Right lobe of liver (tissue), 6 donors: Measurements from ENCODE around the gene LUC7L2. TPM values are rescaled to one million over a fixed set of nuclear protein-coding genes. Genes with fewer than 3 reads are reported as not detected.
A peak's percentile ranks its signal among the peaks of the same experiment; 100 is the strongest.

Source experiments
- ATAC-seq, 4 donors: fragments of 200-7000 bp; cut with Tn5 transposase; one replicate each; pipeline ENCODE4 v1.9.1; 2020; ENCODE audit warnings: mild to moderate bottlenecking in 4 of 4, moderate library complexity in 4 of 4
- DNase-seq, 3 donors: peaks; one replicate each; pipeline ENCODE4 v3.0.0-alpha.2; 2020
- H3K27ac ChIP-seq, 3 donors: fragments of 200-600 bp; one replicate each; pipeline ENCODE4 v1.8.0; 2022
- H3K27me3 ChIP-seq, 2 donors: fragments of 200-600 bp; one replicate each; pipeline ENCODE4 v1.8.0; 2022
- H3K36me3 ChIP-seq, 4 donors: fragments of 200-600 bp; sonication (generic) in 1 of 4; one replicate each; pipeline versions ENCODE4 v1.5.1 to v1.8.0; 2017 to 2022; ENCODE audit warnings: control low read depth in 1 of 4
- H3K4me1 ChIP-seq, 4 donors: fragments of 200-600 bp; sonication (generic) in 1 of 4; one replicate each; pipeline versions ENCODE4 v1.5.1 to v1.8.0; 2017 to 2022; ENCODE audit warnings: control low read depth in 1 of 4
- H3K4me3 ChIP-seq, 3 donors: fragments of 200-600 bp; one replicate each; pipeline ENCODE4 v1.8.0; 2022
- H3K9me3 ChIP-seq, 4 donors: fragments of 200-600 bp; sonication (generic) in 1 of 4; one replicate each; pipeline versions ENCODE4 v1.5.1 to v1.8.0; 2017 to 2022; ENCODE audit warnings: control low read depth in 1 of 4
- POLR2A ChIP-seq: fragments of 450-650 bp; IDR thresholded peaks from one replicate; pipeline ENCODE4 v1.6.1; 2017; ENCODE audit warnings: antibody characterized with exemption, mild to moderate bottlenecking
- WGBS: methylation state at CpG from one replicate; pipeline ENCODE4 v1.1.6; 2018; ENCODE audit warnings: low coverage, low lambda C conversion rate; ENCODE audit not compliant: insufficient coverage; ENCODE audit errors: missing lambda C conversion rate; 5-methylcytosine and 5-hydroxymethylcytosine counted together
- intact Hi-C, 2 donors: fragments of 100-400 bp; cut with DNase I; formaldehyde crosslinking; loops; one replicate each; pipeline versions ENCODE4 v1.11.2 to v1.14.1; 2022
- total RNA-seq, 6 experiments: library from RNA; depleted of rRNA in 2 of 6; stranded (reverse); fragments of >200 nt in 2 of 6; fragmentation: NEBNext Ultra II Directional in 3 of 6; extraction: Animal tissue kit (Norgen Biotek cat#: 25700) in 3 of 6; gene quantifications; one replicate each; pipeline versions ENCODE4 v1.1.0 to v1.2.4, GENCODE V29; 2016 to 2023
- TF ChIP-seq, protein P1 (sequence below), 4 donors: fragments of 200-600 bp in 3 of 4; fragments of 450-650 bp in 1 of 4; IDR thresholded peaks; one replicate each; pipeline versions ENCODE4 v1.5.1 to v1.8.0; 2016 to 2022; ENCODE audit warnings: antibody characterized with exemption in 4 of 4, mild to moderate bottlenecking in 2 of 4
- donor health status: DM: no; HTN: yes; CAD: no.
- donor health status: DM: no; HTN: no; CAD: no.
- donor health status: DM: no; HTN: no; CAD: no.
- donor health status: DM: no; HTN: yes; CAD: no.
- donor health status: DM: no; HTN: yes; CAD: no.

The LUC7L2 gene
- total RNA-seq, 6 experiments from 2014 or later: 23.2 to 40.0 (median 36.3) TPM

DNA sequence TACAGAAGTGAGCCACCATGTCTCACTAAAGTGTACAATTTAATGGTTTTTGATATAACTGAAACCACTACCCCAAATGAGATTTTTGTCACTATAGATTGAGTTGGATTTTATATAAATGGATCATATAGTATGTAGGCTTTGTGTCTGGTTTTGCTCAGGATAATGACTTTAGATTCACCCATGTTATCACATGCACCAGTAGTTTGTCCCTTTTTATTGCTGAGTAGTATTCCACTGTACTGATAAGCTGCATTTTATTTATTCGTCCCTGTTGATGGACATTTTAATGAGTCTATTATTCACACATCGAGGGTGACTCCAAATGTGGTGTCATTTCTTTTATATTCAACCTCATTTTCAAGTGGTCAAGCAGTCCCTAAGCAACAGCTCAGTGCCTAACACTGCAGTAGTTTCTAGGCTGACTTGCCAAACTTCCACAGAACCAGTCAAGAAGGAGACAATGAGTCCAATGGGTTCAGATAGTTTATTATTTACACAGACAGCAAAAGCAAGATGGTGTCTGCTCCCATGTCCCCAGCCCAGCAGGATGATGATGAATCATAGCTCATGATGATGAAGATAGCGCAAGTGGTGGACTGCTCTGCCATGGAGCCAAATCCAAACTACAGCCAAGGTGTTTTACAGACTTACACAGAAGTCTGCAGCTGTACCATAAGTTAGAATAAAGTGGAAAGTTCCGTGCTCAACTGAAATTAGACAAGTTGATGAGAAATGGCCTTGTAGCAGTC, 25.1 kb upstream of the LUC7L2 start:
- no peak for TF ChIP-seq POLR2A
- TF ChIP-seq, protein P1, sequence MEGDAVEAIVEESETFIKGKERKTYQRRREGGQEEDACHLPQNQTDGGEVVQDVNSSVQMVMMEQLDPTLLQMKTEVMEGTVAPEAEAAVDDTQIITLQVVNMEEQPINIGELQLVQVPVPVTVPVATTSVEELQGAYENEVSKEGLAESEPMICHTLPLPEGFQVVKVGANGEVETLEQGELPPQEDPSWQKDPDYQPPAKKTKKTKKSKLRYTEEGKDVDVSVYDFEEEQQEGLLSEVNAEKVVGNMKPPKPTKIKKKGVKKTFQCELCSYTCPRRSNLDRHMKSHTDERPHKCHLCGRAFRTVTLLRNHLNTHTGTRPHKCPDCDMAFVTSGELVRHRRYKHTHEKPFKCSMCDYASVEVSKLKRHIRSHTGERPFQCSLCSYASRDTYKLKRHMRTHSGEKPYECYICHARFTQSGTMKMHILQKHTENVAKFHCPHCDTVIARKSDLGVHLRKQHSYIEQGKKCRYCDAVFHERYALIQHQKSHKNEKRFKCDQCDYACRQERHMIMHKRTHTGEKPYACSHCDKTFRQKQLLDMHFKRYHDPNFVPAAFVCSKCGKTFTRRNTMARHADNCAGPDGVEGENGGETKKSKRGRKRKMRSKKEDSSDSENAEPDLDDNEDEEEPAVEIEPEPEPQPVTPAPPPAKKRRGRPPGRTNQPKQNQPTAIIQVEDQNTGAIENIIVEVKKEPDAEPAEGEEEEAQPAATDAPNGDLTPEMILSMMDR (IDR thresholded peaks at IDR 0.05): no peak
- DNase-seq: no peak
- Histone ChIP-seq H3K4me3 (no peak overlapping the region), H3K27ac (no peak overlapping the region), H3K27me3 (no peaks in the 10 kb centered on the region), H3K4me1 (no peaks in the 10 kb centered on the region), H3K9me3 (no peaks in the 10 kb centered on the region), H3K36me3 (no peaks in the 10 kb centered on the region)
- intact Hi-C loops: no loop called here
- ATAC-seq: no peak
- WGBS: 98% methylated on average over 4 of the region's 4 CpGs

DNA sequence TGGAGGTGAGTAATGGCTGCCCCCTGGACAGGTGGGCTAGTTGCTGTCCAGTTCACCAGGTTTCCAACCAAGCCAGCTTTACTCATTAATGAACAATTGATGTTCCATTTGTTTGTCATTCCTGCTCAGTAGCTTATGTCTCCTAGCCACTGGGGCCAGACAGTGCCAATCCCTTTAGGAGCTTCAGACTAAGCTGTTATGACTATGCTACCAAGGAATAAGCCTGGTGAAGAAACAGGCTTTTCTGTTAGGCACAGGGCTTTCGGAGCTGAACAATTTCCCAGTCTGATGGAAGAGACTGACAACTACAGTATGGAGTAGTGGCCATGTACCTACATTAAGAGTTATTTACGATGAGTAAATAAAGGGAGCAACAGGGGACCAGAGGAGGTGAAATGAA, 20.7 kb upstream of the LUC7L2 start:
- ATAC-seq: no peak
- H3K36me3 ChIP-seq: no peaks in the 10 kb centered on the region

DNA sequence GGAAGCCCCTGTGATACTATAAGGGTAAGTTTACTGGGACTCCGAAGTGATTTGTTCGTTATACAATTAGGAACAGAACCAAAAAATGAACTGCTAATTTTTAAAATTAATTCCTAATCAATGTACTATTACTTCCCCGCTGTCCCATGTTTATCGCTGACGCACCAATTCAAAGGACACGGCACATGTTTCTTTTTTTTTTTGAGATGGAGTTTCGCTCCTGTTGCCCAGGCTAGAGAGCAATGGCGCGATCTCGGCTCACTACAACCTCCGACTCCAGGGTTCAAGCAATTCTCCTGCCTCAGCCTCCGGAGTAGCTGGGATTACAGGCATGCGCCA, 20.0 kb upstream of the LUC7L2 start:
- H3K27ac ChIP-seq: peak overlapping the region; percentile 99 to 100 (median 100)
- no peak for ATAC-seq
- DNase-seq: no peak
- H3K4me3 ChIP-seq: peak overlapping the region; percentile 55 to 91 (median 77)
- H3K4me1 ChIP-seq: no peaks in the 10 kb centered on the region
- no peaks in the 10 kb centered on the region for H3K9me3 ChIP-seq
- intact Hi-C loops: no loop called here
- H3K36me3 ChIP-seq: no peaks in the 10 kb centered on the region
- TF ChIP-seq, protein P1 (IDR thresholded peaks at IDR 0.05): no peak
- no peak for TF ChIP-seq POLR2A
- WGBS: 78% methylated on average over 12 of the region's 13 CpGs
- no peaks in the 10 kb centered on the region for H3K27me3 ChIP-seq

More for the DNA sequence above, 20.7 kb upstream of the LUC7L2 start:
- TF ChIP-seq POLR2A: no peak
- TF ChIP-seq, protein P1 (IDR thresholded peaks at IDR 0.05): no peak
- Histone ChIP-seq H3K4me3 (no peak overlapping the region), H3K27me3 (no peaks in the 10 kb centered on the region), H3K4me1 (no peaks in the 10 kb centered on the region), H3K27ac (no peak overlapping the region), H3K9me3 (no peaks in the 10 kb centered on the region)
- WGBS: 100% methylated on average over 2 of the region's 2 CpGs
- intact Hi-C loops: no loop called here
- no peak for DNase-seq

DNA sequence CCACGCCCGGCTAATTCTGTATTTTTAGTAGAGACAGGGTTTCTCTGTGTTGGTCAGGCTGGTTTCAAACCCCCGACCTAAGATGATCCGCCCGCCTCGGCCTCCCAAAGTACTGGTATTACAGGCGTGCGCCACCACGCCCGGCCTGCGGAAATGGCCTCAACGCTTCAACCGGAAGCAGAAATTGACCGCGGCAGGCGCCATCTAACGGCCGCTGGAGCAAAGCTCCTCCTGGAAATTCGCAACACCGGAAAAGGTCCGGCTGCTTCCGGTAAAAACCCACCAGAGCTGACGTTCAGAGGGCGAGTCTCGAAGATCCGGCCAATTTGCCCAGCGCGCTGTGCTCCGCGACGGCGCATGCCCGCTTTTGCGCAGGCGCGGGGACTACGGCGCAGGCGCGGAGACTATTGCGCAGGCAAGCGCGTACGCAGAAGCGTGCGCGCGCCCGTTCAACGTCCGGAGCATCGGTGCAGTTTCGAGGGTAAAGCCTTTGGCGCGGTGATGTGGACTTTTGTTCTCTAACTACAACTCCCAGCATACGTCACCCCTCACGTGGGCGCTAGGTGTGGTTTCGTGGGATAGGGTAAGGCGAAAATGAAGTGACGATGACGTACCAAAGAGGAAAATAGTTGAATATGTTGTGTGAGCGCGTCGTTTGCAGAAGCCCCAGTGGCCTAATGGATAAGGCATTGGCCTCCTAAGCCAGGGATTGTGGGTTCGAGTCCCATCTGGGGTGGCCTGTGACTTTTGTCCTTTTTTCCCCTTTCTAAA, 19.5 kb upstream of the LUC7L2 start:
- peak; percentile 79 to 89 (median 84) for ATAC-seq
- TF ChIP-seq, protein P1 (IDR thresholded peaks at IDR 0.05): peak; percentile 65 to 83 (median 76)
- peak; percentile 41 for TF ChIP-seq POLR2A
- Histone ChIP-seq H3K4me1 (no peaks in the 10 kb centered on the region), H3K9me3 (no peaks in the 10 kb centered on the region), H3K27me3 (no peaks in the 10 kb centered on the region), H3K27ac (peak overlapping the region; percentile 99 to 100 (median 100)), H3K4me3 (peak overlapping the region; percentile 55 to 91 (median 77)), H3K36me3 (no peaks in the 10 kb centered on the region)
- DNase-seq: peak; percentile 97 to 99 (median 98)
- 3% methylated on average over 30 of the region's 66 CpGs for WGBS
- intact Hi-C loops: no loop called here
